Measurements from ENCODE around the gene IFI44.

IFI44 gene

GRCh38 chr1:78619446-78619802 lies 30.2 kb upstream of the IFI44 start:
- H3K9ac ChIP-seq (ENCODE audit: low read length), result no peak overlapping the region
- H2AFZ ChIP-seq (ENCODE audit: low read length), result no peak overlapping the region
- no peaks in the 10 kb centered on the region for H3K27me3 ChIP-seq (ENCODE audit: insufficient read depth, low read length)
- H4K20me1 ChIP-seq (ENCODE audit: insufficient read depth, low read length), result no peaks in the 10 kb centered on the region
- no peaks in the 10 kb centered on the region for H3K4me1 ChIP-seq (ENCODE audit: insufficient read depth, low read length, severe bottlenecking)
- no peaks in the 10 kb centered on the region for H3K36me3 ChIP-seq (ENCODE audit: insufficient read depth, low read length)
- no peak overlapping the region for H3K4me2 ChIP-seq (ENCODE audit: low read length)
- no peak overlapping the region for H3K4me3 ChIP-seq (ENCODE audit: low read depth, low read length, poor library complexity, severe bottlenecking)
- no peak overlapping the region for H3K27ac ChIP-seq (ENCODE audit: low read depth, low read length, poor library complexity, severe bottlenecking)
- H3K9me2 ChIP-seq (ENCODE audit: low read depth, low read length), result no peaks in the 10 kb centered on the region
- H3K79me2 ChIP-seq (ENCODE audit: insufficient read depth, low read length), result no peaks in the 10 kb centered on the region
- H3K9me3 ChIP-seq (ENCODE audit: low read length), result no peaks in the 10 kb centered on the region
- TF ChIP-seq EZH2 (IDR thresholded peaks at IDR 0.05; ENCODE audit: borderline replicate concordance, low read length) (no peak), CTCF (IDR thresholded peaks at IDR 0.05; ENCODE audit: low read length) (no peak)
- H3F3A ChIP-seq (ENCODE audit: insufficient read depth, low read length), result no peaks in the 10 kb centered on the region

- Histone ChIP-seq H3K4me2 (ENCODE audit: low read length) (no peak within 1 kb of the TSS), H3K4me1 (ENCODE audit: insufficient read depth, low read length, severe bottlenecking) (no peaks in the 10 kb centered on the region), H3K9ac (ENCODE audit: low read length) (no peak within 1 kb of the TSS), H3F3A (ENCODE audit: insufficient read depth, low read length) (no peaks in the 10 kb centered on the region), H3K9me3 (ENCODE audit: low read length) (no peaks in the 10 kb centered on the region), H2AFZ (ENCODE audit: low read length) (no peak within 1 kb of the TSS), H3K27ac (ENCODE audit: low read depth, low read length, poor library complexity, severe bottlenecking) (no peak within 1 kb of the TSS), H3K4me3 (ENCODE audit: low read depth, low read length, poor library complexity, severe bottlenecking) (no peak within 1 kb of the TSS), H3K9me2 (ENCODE audit: low read depth, low read length) (no peaks in the 10 kb centered on the region), H3K27me3 (ENCODE audit: insufficient read depth, low read length) (no peaks in the 10 kb centered on the region), H3K79me2 (ENCODE audit: insufficient read depth, low read length) (no peaks in the 10 kb centered on the region), H3K36me3 (ENCODE audit: insufficient read depth, low read length) (no peaks in the 10 kb centered on the region), H4K20me1 (ENCODE audit: insufficient read depth, low read length) (no peaks in the 10 kb centered on the region)
- TF ChIP-seq EZH2 (IDR thresholded peaks at IDR 0.05; ENCODE audit: borderline replicate concordance, low read length), result no peak
- TF ChIP-seq CTCF (IDR thresholded peaks at IDR 0.05; ENCODE audit: low read length), result no peak
These were observed 29.6 kb upstream of the IFI44 start, which contains the start of gene IFI44L for GRCh38 chr1:78619803-78620579. Gene IFI44L, plus strand, starts transcription at chr1:78620448. Its CDS starts 7,468 bp downstream, at chr1:78627916.

DNA sequence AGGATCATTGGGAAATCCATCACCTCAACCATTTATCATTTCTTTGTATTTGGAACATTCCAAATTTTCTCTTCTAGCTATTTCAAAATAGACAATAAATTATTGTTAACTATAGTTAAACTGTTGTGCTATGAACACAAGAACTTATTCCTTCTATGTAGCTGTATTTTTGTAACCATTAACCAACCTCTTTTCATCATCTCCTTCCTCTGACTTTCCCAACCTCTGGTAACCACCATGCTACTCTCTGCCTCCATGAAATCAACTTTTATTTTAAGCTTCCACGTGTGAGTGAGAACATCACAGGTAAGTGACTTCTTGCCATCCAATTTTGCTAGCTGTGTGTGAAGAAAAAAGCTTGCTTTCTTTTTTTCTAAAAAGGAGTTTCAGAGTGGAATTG lies 29.0 kb upstream of the IFI44 start:
- Histone ChIP-seq H3F3A (ENCODE audit: insufficient read depth, low read length) (no peaks in the 10 kb centered on the region), H3K9me2 (ENCODE audit: low read depth, low read length) (no peaks in the 10 kb centered on the region), H3K9ac (ENCODE audit: low read length) (no peak overlapping the region), H3K9me3 (ENCODE audit: low read length) (no peaks in the 10 kb centered on the region), H3K27ac (ENCODE audit: low read depth, low read length, poor library complexity, severe bottlenecking) (no peak overlapping the region), H4K20me1 (ENCODE audit: insufficient read depth, low read length) (no peaks in the 10 kb centered on the region), H3K27me3 (ENCODE audit: insufficient read depth, low read length) (no peaks in the 10 kb centered on the region), H2AFZ (ENCODE audit: low read length) (no peak overlapping the region), H3K79me2 (ENCODE audit: insufficient read depth, low read length) (no peaks in the 10 kb centered on the region), H3K4me3 (ENCODE audit: low read depth, low read length, poor library complexity, severe bottlenecking) (no peak overlapping the region), H3K4me2 (ENCODE audit: low read length) (no peak overlapping the region), H3K36me3 (ENCODE audit: insufficient read depth, low read length) (no peaks in the 10 kb centered on the region), H3K4me1 (ENCODE audit: insufficient read depth, low read length, severe bottlenecking) (no peaks in the 10 kb centered on the region)
- TF ChIP-seq CTCF (IDR thresholded peaks at IDR 0.05; ENCODE audit: low read length) (no peak), EZH2 (IDR thresholded peaks at IDR 0.05; ENCODE audit: borderline replicate concordance, low read length) (no peak)
